HS-5 (cell line): ENCODE data around the gene AFAP1.

Experiments
- DNase-seq: peaks from one replicate; pipeline ENCODE4 v3.0.0-alpha.2; 2012; ENCODE audit warnings: low read depth

Gene AFAP1

GRCh38 chr4:7841894-7842293 is 97.8 kb downstream of the AFAP1 start:
- DNase-seq = no peak

DNA sequence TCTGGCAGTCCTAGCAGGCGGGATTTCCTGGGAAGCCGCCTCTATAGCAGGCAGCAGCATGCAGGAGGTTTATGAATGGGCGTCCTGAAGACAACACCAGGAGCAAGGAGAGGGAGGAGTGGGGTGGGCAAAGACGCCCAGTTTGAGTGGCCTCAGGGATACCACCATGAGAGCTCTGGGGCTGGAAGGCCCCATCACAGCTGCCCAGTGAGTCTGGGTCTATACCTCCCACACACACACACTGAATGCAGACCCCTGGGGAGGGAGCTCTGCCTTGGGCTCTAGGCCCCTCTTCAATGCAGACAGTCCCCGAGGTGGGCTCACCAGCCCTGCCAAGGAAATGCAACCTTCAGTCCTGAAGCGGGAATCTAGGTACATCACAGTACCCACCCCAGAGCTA is 98.6 kb downstream of the AFAP1 start:
- DNase-seq = no peak

DNA sequence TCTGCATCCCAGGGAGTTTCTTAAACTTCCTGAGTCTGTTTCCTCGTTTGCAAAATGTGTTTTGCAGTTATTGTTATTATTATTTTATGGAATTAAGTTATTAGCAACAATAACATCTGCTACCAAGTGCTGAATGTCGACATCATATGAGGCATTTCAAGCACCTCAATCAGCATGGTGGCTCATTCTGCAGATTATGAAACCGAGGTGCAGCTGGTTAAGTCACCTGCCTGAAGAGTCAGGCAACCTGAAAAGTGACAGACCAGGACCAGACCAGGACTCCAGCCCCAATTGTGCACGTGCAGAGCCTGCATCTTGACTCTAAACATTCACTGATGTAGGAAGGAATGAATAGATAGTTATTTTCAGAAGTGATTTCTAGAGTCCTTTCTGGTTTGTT is 99.8 kb downstream of the AFAP1 start:
- no peak for DNase-seq

GRCh38 chr4:7838136-7838782 is 101.4 kb downstream of the AFAP1 start:
- no peak for DNase-seq

- DNase-seq = no peak
These were observed 102.0 kb downstream of the AFAP1 start for GRCh38 chr4:7837597-7838135.

DNA sequence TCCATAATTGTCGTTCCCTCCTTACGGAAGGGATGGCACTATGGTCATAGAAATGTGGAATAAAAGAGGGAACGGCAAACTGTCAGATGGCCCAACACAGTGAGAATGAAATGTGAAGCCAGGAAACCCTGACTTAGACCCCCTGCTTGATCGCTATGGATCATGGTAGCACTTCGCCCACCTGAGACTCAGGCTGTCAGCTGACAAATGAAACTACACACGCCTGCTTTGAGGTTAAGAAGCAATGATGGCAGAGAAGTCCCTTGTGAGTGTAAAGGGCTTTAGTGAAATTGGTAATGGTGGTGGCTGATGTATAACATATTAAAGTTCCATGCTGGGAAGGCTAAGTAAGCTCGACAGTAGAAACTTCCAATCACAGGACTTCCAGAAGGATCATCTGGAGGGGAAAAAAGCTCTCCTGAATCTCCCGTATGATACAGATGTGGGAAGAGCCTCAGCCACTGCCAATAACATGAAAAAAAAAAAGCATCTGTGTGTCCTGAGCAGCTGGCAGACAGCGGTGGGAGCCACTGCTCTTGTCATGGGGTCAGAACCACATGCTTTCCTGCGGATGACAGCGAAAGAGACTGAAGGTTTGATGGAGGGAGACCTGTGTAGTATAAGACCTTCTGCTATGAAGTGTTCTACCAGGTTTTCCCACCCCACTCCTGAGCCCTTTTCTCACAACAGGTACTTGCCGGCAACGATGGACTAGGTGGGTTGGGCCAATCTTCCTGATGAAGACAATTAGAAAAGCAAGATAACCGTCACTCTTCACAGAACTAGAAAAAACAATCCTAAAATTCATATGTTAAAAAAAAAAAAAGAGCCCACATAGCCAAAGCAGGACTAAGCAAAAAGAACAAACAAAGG is 107.6 kb downstream of the AFAP1 start:
- DNase-seq = no peak

GRCh38 chr4:7831330-7831729 is 108.3 kb downstream of the AFAP1 start:
- no peak for DNase-seq

DNA sequence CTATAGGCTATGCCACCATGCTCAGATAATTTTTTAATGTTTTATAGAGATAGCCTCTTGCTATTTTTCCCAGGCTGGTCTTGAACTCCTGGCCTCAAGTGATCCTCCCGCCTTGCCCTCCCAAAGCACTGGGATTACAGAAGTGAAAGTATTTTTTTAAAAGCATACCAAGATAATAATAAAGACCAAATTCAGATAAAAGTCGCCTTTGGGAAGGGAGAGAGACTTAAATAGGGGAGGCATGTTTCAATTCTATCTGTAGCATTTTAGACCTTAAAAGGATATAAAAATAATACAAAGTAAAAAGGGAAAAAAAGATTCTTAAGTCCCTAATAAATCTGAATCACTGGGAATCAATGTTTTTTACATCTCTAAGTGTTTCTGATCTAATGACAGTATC is 108.9 kb downstream of the AFAP1 start:
- DNase-seq = no peak

DNA sequence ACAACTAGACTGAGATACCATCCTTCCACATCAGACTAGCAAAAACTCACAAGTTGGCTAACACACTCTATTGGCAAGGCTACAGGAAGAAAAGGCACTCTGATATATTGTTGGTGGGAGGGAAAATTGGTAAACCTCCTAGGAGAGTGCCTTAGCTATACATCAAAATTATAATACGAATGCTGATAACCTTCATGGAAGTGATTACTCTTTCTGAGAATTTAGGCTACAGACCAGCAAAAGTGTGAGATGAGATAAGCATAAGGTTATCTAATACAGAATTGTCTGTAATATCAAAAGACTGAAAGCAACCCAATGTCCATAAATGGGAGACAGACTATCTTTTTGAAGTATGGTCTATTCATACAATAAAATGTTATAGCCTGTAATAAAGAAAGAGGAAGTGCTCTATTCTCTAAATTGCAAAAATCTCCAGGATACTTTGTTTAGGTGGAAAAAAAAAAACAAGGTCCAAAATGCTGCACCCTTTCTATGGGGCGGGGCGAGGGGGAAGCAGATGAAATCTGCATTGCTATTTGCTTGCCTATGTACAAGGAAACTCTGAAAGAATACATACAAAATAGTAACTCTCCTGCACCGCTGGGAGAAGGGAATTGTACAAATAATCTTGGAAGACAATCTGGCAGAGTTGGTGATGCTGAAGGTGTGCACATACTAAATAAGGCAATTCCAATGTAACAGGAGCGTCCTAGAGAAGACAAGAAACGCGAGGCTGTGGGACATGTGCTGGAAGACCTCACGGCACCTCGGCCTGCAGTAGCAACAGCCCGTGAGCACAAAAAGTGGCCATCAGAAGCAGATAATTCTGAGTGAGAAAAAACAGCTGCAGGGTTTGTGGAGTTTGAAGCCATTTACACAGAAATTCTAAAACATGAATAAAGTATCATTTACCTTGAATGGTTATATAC is 109.7 kb downstream of the AFAP1 start:
- no peak for DNase-seq

- no peak for DNase-seq
These were observed 110.8 kb downstream of the AFAP1 start for GRCh38 chr4:7828793-7829301.

DNA sequence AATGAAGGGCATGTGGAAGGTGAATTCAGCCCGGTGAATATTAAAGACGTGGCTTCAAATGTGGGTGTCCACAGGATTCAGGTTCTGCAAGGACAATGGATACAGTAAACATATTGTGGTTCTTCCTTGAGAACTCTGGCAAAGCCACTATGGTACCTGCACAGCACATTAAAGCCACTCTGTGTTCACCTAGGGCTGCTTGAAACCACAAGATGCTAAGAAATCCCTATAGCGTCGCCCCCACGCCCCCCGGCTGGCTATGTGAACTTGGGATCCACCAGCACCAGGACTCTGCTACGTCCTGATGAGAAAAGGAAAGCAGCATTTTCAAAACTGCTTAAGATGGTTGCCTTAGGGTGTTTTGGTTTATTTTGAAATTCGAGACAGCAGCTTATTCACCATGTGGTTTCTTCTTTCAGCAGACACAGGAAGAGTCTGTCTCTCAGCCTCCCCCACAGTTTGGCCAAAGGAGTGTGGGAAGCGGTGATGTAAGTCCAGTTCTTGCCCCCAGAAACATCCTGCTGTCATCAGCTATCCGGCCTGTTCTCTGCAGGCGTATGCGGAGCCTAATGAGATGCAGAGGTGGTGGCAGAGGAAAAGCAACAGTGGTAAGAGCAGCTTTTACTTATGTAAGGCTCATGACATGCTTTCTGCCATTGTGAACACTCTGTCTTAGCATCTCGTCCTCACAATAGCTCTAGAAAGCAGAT is 111.5 kb downstream of the AFAP1 start:
- DNase-seq = peak; percentile 94

DNA sequence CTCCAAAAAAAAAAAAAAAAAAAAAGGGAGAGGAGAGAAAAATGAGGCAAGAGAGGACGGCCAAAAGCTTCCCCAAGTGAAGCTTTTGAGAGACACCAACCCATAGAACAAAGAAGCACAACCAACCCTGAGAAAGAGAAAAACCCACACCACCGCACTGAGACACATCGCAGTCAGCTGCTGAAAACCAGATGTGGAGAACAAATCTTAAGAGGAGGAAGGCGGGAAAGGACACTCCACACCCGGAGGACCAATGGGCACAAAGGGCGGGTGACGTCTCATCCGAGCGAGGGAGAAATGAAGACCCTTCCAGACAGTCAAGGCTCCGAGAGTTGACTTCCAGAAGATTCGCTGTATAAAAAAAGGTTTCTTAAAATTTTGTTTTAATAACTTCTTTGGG is 112.1 kb downstream of the AFAP1 start:
- DNase-seq = no peak

- DNase-seq = no peak
These were observed 112.8 kb downstream of the AFAP1 start for GRCh38 chr4:7826909-7827306.

GRCh38 chr4:7826176-7826908 is 113.3 kb downstream of the AFAP1 start:
- no peak for DNase-seq

GRCh38 chr4:7824218-7824617 is 115.4 kb downstream of the AFAP1 start:
- no peak for DNase-seq

GRCh38 chr4:7823416-7823824 is 116.2 kb downstream of the AFAP1 start:
- DNase-seq = no peak

- DNase-seq = no peak
These were observed 116.8 kb downstream of the AFAP1 start for GRCh38 chr4:7822877-7823276.

DNA sequence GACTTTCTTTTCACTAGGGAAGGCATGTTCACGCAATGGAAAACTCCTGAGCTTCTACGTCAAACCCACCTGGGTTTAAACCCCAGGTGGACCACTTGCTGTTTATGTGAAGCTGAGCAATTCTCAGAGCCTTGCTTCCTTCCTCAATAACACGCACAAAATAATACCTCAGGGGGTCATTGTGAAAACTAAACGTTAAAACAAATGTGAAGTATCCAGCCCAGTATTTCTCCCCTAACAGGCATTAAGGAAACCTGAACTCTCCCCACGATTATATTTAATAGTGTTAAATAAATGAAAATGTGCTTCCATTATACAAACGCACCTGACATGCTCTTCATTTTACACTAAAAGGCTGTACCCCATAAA is 117.5 kb downstream of the AFAP1 start:
- no peak for DNase-seq

DNA sequence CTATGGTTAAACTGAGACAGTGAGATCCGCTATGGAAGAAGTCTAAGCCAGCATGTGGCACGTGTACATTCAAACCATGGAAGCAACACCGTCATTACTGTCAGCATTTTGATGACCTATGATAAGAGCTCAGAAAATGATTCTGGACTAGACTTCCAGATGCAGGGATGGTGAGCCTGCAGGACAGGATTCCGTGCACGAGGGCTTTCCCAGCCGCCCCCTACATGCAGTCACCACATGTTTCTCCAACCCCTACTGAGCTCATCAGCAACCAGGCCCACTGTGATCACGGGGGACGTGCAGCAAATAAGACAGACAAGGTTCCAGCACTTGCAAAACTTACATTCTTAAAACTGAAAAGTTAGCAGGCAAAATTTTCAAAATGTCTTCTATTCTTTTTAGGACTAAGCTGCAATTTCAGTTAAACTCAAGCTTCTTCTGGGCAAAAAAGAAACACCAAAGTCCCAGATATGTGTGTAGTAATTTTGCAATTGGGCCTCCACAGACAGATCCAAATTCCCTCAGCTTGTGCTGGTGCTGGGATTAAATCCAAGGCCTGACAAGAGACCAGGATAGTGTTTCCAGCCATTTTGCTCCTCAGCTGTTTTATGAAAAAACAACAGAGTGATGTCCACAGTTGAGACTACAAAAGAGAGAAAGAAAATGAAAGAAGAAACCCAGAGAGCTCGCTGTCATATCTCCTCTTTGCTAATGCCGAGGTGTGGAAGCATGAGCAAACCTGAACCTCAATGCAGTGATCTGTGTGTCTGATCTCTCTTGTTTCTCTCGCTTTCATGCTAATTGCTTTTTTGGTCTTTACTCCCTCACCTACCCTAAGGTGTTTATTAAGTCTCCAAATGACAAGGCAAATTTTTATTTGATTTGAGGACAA is 118.2 kb downstream of the AFAP1 start:
- DNase-seq = no peak
